ENCODE data around the gene TMEM240. TPM values are rescaled to one million over a fixed set of nuclear protein-coding genes. Genes with fewer than 3 reads are reported as not detected.
"Not testable (repeated sequence)": the region's sequence is repeated elsewhere in the genome, so short reads cannot be mapped to it uniquely, and the experiment has no call there.

Gene TMEM240
- total RNA-seq, 1 donor from 2014 or later, result 0.53 TPM

GRCh38 chr1:1560178-1560577 lies 19.8 kb upstream of the TMEM240 start:
- Histone ChIP-seq H3K27me3 (ENCODE audit: control insufficient read depth, insufficient read depth, low read length) (no peaks in the 10 kb centered on the region), H3K36me3 (ENCODE audit: control insufficient read depth, insufficient read depth, low read length) (peaks cover 25% of the 10 kb centered on the region), H3K4me3 (ENCODE audit: low read depth, low read length) (no peak overlapping the region)
- no peak for TF ChIP-seq CTCF (IDR thresholded peaks at IDR 0.05; ENCODE audit: insufficient read depth, low read length, severe bottlenecking)
- FAIRE-seq (no peak), DNase-seq (ENCODE audit: low read depth) (no peak)

GRCh38 chr1:1559066-1559465 lies 18.6 kb upstream of the TMEM240 start:
- FAIRE-seq (no peak), DNase-seq (ENCODE audit: low read depth) (no peak)
- Histone ChIP-seq H3K4me3 (ENCODE audit: low read depth, low read length) (no peak overlapping the region), H3K36me3 (ENCODE audit: control insufficient read depth, insufficient read depth, low read length) (peaks cover 20% of the 10 kb centered on the region), H3K27me3 (ENCODE audit: control insufficient read depth, insufficient read depth, low read length) (no peaks in the 10 kb centered on the region)
- TF ChIP-seq CTCF (IDR thresholded peaks at IDR 0.05; ENCODE audit: insufficient read depth, low read length, severe bottlenecking), result no peak

GRCh38 chr1:1558591-1558990 lies 18.2 kb upstream of the TMEM240 start:
- no peak overlapping the region for H3K4me3 ChIP-seq (ENCODE audit: low read depth, low read length)
- TF ChIP-seq CTCF (IDR thresholded peaks at IDR 0.05; ENCODE audit: insufficient read depth, low read length, severe bottlenecking), result no peak
- H3K36me3 ChIP-seq (ENCODE audit: control insufficient read depth, insufficient read depth, low read length), result peaks cover 18% of the 10 kb centered on the region
- DNase-seq (ENCODE audit: low read depth) (no peak), FAIRE-seq (no peak)
- no peaks in the 10 kb centered on the region for H3K27me3 ChIP-seq (ENCODE audit: control insufficient read depth, insufficient read depth, low read length)

GRCh38 chr1:1557688-1558087 lies 17.3 kb upstream of the TMEM240 start:
- peaks cover 16% of the 10 kb centered on the region for H3K36me3 ChIP-seq (ENCODE audit: control insufficient read depth, insufficient read depth, low read length)
- not testable (repeated sequence) for FAIRE-seq; H3K4me3 ChIP-seq (ENCODE audit: low read depth, low read length); H3K27me3 ChIP-seq (ENCODE audit: control insufficient read depth, insufficient read depth, low read length); DNase-seq (ENCODE audit: low read depth)

- not testable (repeated sequence) for H3K27me3 ChIP-seq (ENCODE audit: control insufficient read depth, insufficient read depth, low read length); H3K4me3 ChIP-seq (ENCODE audit: low read depth, low read length); FAIRE-seq; DNase-seq (ENCODE audit: low read depth)
- peaks cover 12% of the 10 kb centered on the region for H3K36me3 ChIP-seq (ENCODE audit: control insufficient read depth, insufficient read depth, low read length)
Observed at GRCh38 chr1:1556961-1557360, 16.5 kb upstream of the TMEM240 start.

- H3K4me3 ChIP-seq (ENCODE audit: low read depth, low read length), result no peak overlapping the region
- FAIRE-seq (no peak), DNase-seq (ENCODE audit: low read depth) (no peak)
- no peak for TF ChIP-seq CTCF (IDR thresholded peaks at IDR 0.05; ENCODE audit: insufficient read depth, low read length, severe bottlenecking)
- H3K36me3 ChIP-seq (ENCODE audit: control insufficient read depth, insufficient read depth, low read length), result peaks cover 7% of the 10 kb centered on the region
- no peaks in the 10 kb centered on the region for H3K27me3 ChIP-seq (ENCODE audit: control insufficient read depth, insufficient read depth, low read length)
Observed at GRCh38 chr1:1556505-1556904, 16.1 kb upstream of the TMEM240 start.

All from bronchial epithelial cell (primary cell).